ENCODE measurements around the gene UBAP1L.
"Not testable (repeated sequence)": the region's sequence is repeated elsewhere in the genome, so short reads cannot be mapped to it uniquely, and the experiment has no call there.

Gene UBAP1L

GRCh38 chr15:65082303-65082953, 32.6 kb downstream of the UBAP1L start:
- peak; percentile 14 for DNase-seq

- DNase-seq, result peak; percentile 11
Measured at GRCh38 chr15:65081758-65082157, 33.2 kb downstream of the UBAP1L start.

GRCh38 chr15:65081270-65081669, 33.7 kb downstream of the UBAP1L start:
- DNase-seq, result no peak

GRCh38 chr15:65079580-65079979, 35.4 kb downstream of the UBAP1L start:
- no peak for DNase-seq

- DNase-seq, result peak; percentile 55
Measured at GRCh38 chr15:65077981-65078352, 37.0 kb downstream of the UBAP1L start.

- DNase-seq, result no peak
Measured at GRCh38 chr15:65077291-65077980, 37.6 kb downstream of the UBAP1L start.

- no peak for DNase-seq
Measured at GRCh38 chr15:65076486-65077290, 38.3 kb downstream of the UBAP1L start, which contains the start of gene KBTBD13. KBTBD13 (plus strand) TSS chr15:65076746; CDS start chr15:65076816, 70 bp downstream.

GRCh38 chr15:65075607-65076395, 39.2 kb downstream of the UBAP1L start:
- DNase-seq, result not testable (repeated sequence)

GRCh38 chr15:65074946-65075345, 40.1 kb downstream of the UBAP1L start:
- DNase-seq, result not testable (repeated sequence)

- DNase-seq, result no peak
Measured at GRCh38 chr15:65072617-65073016, 42.4 kb downstream of the UBAP1L start.

- DNase-seq, result no peak
Measured at GRCh38 chr15:65072027-65072426, 43.0 kb downstream of the UBAP1L start.

GRCh38 chr15:65071381-65071811, 43.6 kb downstream of the UBAP1L start:
- DNase-seq, result no peak

GRCh38 chr15:65069779-65070546, 45.0 kb downstream of the UBAP1L start:
- no peak for DNase-seq

GRCh38 chr15:65069179-65069578, 45.8 kb downstream of the UBAP1L start:
- no peak for DNase-seq

GRCh38 chr15:65068403-65068788, 46.6 kb downstream of the UBAP1L start:
- DNase-seq, result no peak

GRCh38 chr15:65067645-65068402, 47.2 kb downstream of the UBAP1L start, which contains the start of gene RASL12:
RASL12 (minus strand) TSS chr15:65067991; CDS start chr15:65067835, 156 bp downstream.
- no peak for DNase-seq

GRCh38 chr15:65067317-65067644, 47.7 kb downstream of the UBAP1L start:
- DNase-seq, result no peak

GRCh38 chr15:65066635-65067316, 48.2 kb downstream of the UBAP1L start:
- no peak for DNase-seq

- no peak for DNase-seq
Measured at GRCh38 chr15:65066001-65066634, 48.9 kb downstream of the UBAP1L start.

- no peak for DNase-seq
Measured at GRCh38 chr15:65062726-65063125, 52.3 kb downstream of the UBAP1L start.

All from activated naive CD4-positive, alpha-beta T cell treated with Interleukin-2 at 50 U/mL for 16 hours (primary cell).